Activated T-helper 9 cell treated with anti-CD3 and anti-CD28 coated beads, Interleukin-2, amount 50 U/mL, for 16 hours (primary cell): Measurements from ENCODE around the gene CDK15.

ENCODE experiments used
- DNase-seq: peaks from one replicate; pipeline ENCODE4 v3.0.0-alpha.2; 2020; ENCODE audit warnings: low read depth

The CDK15 gene

DNA sequence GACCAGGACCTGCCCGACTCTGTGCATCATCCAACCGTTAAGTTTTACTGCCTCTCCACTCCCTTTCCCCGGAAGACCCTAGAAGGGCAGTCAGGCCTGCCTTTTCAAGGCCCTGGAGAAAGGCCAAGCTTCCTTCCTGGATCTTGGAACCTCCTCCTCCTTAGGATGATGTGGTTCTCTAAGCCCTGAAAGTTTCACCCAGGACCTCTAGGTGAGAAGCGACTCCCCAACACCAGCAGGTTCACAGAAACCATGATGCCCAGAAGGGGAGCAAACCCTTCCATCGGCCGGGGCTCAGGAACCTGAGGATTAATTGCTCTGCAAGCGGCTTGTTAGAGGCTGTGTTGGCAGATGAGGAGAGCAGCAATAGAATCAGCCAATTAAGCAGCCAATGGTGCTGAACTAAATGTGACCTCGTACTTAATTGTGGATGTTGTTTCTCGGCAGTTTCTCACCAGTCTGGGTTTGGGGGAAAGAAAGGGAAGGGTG is 133.2 kb downstream of the CDK15 start:
- DNase-seq, result no peak

DNA sequence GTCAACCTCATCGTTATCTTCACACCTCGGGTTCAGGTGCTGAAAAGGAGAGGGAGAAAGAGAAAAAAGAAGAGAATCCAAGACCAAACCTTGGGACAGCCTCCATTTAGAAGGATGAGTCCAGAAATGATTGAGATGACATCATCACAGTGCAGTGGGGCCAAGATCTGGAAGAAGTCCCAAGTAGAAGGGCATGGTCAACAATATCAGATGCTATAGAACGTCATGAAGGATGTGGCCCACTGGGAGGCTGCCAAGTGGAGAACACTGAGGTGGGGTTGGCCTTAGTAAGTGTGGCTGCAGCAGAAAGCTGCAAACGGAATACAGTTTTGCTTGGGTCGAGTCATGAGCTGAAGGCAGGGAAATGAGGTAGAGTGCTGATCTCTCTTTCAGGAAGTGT is 136.2 kb downstream of the CDK15 start:
- no peak for DNase-seq
